Neural crest cell (in vitro differentiated cells): ENCODE measurements around the gene CAST. TPM values are rescaled to one million over a fixed set of nuclear protein-coding genes. Genes with fewer than 3 reads are reported as not detected.

Experiments
- DNase-seq: peaks from one replicate; pipeline ENCODE4 v3.0.0; 2021; ENCODE audit warnings: low read depth, mixed read lengths, low spot score
- H3K27ac Mint-ChIP-seq: one replicate; pipeline ENCODE4 v1.8.0; 2021; ENCODE audit warnings: mild to moderate bottlenecking, mixed read lengths; ENCODE audit not compliant: unreplicated experiment
- H3K27me3 Mint-ChIP-seq: 2 replicates; pipeline ENCODE4 v1.8.0; 2021; ENCODE audit warnings: low read depth, mild to moderate bottlenecking, mixed read lengths
- H3K36me3 Mint-ChIP-seq: 2 replicates; pipeline ENCODE4 v1.8.0; 2021; ENCODE audit warnings: low read depth, mild to moderate bottlenecking, mixed read lengths
- H3K4me1 Mint-ChIP-seq: 2 replicates; pipeline ENCODE4 v1.8.0; 2021; ENCODE audit warnings: mixed read lengths
- H3K4me3 Mint-ChIP-seq: one replicate; pipeline ENCODE4 v1.8.0; 2021; ENCODE audit warnings: mild to moderate bottlenecking, mixed read lengths
- H3K9me3 Mint-ChIP-seq: 2 replicates; pipeline ENCODE4 v1.8.0; 2021; ENCODE audit warnings: mixed read lengths
- CTCF ChIP-seq: fragments of 200-600 bp; sonication (generic); conservative IDR thresholded peaks from 2 replicates; pipeline ENCODE4 v1.5.0; 2021; ENCODE audit warnings: antibody characterized with exemption, mild to moderate bottlenecking
- total RNA-seq: library from RNA; stranded (reverse); gene quantifications from 2 replicates; pipeline ENCODE4 v1.2.1, GENCODE V29; 2021

Gene CAST
- total RNA-seq, 1 donor from 2014 or later: 50.7 TPM

- no peaks in the 10 kb centered on the region for H3K9me3 Mint-ChIP-seq
- no peak overlapping the region for H3K27ac Mint-ChIP-seq
- H3K4me1 Mint-ChIP-seq: no peaks in the 10 kb centered on the region
- no peak for TF ChIP-seq CTCF
- no peaks in the 10 kb centered on the region for H3K27me3 Mint-ChIP-seq
- no peaks in the 10 kb centered on the region for H3K36me3 Mint-ChIP-seq
- no peak for DNase-seq
- H3K4me3 Mint-ChIP-seq: no peak overlapping the region
These were observed 28.7 kb downstream of the CAST start for GRCh38 chr5:96690861-96691260.

GRCh38 chr5:96691503-96692303, 29.5 kb downstream of the CAST start:
- Mint-ChIP-seq H3K4me3 (no peak overlapping the region), H3K4me1 (no peaks in the 10 kb centered on the region), H3K27me3 (no peaks in the 10 kb centered on the region), H3K36me3 (no peaks in the 10 kb centered on the region), H3K27ac (no peak overlapping the region), H3K9me3 (no peaks in the 10 kb centered on the region)
- no peak for TF ChIP-seq CTCF
- no peak for DNase-seq

- no peak for TF ChIP-seq CTCF
- no peaks in the 10 kb centered on the region for H3K9me3 Mint-ChIP-seq
- no peaks in the 10 kb centered on the region for H3K4me1 Mint-ChIP-seq
- no peak for DNase-seq
- H3K27me3 Mint-ChIP-seq: no peaks in the 10 kb centered on the region
- no peak overlapping the region for H3K4me3 Mint-ChIP-seq
- no peaks in the 10 kb centered on the region for H3K36me3 Mint-ChIP-seq
- H3K27ac Mint-ChIP-seq: no peak overlapping the region
These were observed 30.3 kb downstream of the CAST start for GRCh38 chr5:96692441-96692840.

- peak overlapping the region; percentile 63 for H3K4me3 Mint-ChIP-seq
These were observed 37.1 kb downstream of the CAST start for GRCh38 chr5:96699186-96699820.

More at GRCh38 chr5:96699186-96699820, 37.1 kb downstream of the CAST start:
- no peak for TF ChIP-seq CTCF
- H3K9me3 Mint-ChIP-seq: no peaks in the 10 kb centered on the region
- DNase-seq: no peak
- no peaks in the 10 kb centered on the region for H3K36me3 Mint-ChIP-seq
- no peaks in the 10 kb centered on the region for H3K27me3 Mint-ChIP-seq
- H3K4me1 Mint-ChIP-seq: peaks cover 18% of the 10 kb centered on the region
- H3K27ac Mint-ChIP-seq: peak overlapping the region; percentile 5
